GM06990 (cell line): ENCODE results near the gene CHMP4B.

Experiments used
- DNase-seq: peaks from one replicate; pipeline ENCODE4 v3.0.0-alpha.2; 2011; ENCODE audit not compliant: insufficient read length; ENCODE audit errors: extremely low read depth
- H3K27me3 ChIP-seq: replicated peaks from 2 replicates; pipeline ENCODE4 v1.6.0; 2011; ENCODE audit warnings: low read length; ENCODE audit not compliant: control insufficient read depth, insufficient read depth
- H3K36me3 ChIP-seq: 2 replicates; pipeline ENCODE4 v1.5.1; 2011; ENCODE audit warnings: low read length; ENCODE audit not compliant: control insufficient read depth, insufficient read depth
- H3K4me3 ChIP-seq: replicated peaks from 2 replicates; pipeline ENCODE4 v1.5.1; 2011; ENCODE audit warnings: low read depth, mild to moderate bottlenecking, control low read depth, low read length
- CTCF ChIP-seq: IDR thresholded peaks from 2 replicates; pipeline ENCODE4 v1.5.1; 2011; ENCODE audit warnings: low read length, control low read depth, mild to moderate bottlenecking, inconsistent platforms; ENCODE audit not compliant: insufficient read depth, poor library complexity, severe bottlenecking

The CHMP4B gene

GRCh38 chr20:33827109-33827508 lies 16.0 kb downstream of the CHMP4B start:
- DNase-seq: no peak
- no peak for TF ChIP-seq CTCF
- Histone ChIP-seq H3K27me3 (no peaks in the 10 kb centered on the region), H3K36me3 (peaks cover 6% of the 10 kb centered on the region), H3K4me3 (no peak overlapping the region)

- H3K4me3 ChIP-seq: no peak overlapping the region
- no peak for TF ChIP-seq CTCF
- peaks cover 7% of the 10 kb centered on the region for H3K36me3 ChIP-seq
- H3K27me3 ChIP-seq: no peaks in the 10 kb centered on the region
- no peak for DNase-seq
Observed at GRCh38 chr20:33827634-33828325, 16.6 kb downstream of the CHMP4B start.

GRCh38 chr20:33828326-33828844 lies 17.2 kb downstream of the CHMP4B start:
- Histone ChIP-seq H3K4me3 (no peak overlapping the region), H3K27me3 (no peaks in the 10 kb centered on the region), H3K36me3 (peaks cover 5% of the 10 kb centered on the region)
- no peak for DNase-seq
- TF ChIP-seq CTCF: no peak

DNA sequence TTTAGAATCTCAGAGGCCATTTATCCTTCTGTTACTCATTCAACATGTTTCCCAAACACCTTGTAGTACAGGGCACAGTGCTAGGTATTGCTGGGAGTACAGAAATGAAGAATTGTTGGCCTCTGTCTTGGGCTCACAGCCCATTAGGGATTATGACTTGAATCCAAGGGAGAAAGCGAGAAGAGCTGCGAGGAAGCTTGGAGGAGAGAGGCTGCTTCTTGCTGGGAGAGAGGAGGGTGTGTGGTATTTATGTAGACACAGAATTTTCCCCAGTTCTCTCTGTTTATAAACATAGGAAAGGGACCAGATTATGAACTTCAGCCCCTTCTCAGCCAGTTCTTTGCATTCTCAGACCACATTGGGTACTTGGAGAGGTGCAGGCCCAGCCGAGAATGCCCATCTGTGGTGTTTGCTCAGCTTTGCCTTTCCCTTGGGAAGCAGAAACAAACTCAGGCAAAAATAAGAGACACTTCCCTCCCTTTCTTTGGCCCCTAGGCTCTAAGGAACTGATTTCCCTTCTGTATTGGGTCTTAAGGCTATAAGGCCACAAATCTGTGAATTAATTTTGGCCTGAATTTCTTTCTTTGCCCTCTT lies 17.9 kb downstream of the CHMP4B start:
- H3K27me3 ChIP-seq: no peaks in the 10 kb centered on the region
- DNase-seq: no peak
- no peak overlapping the region for H3K4me3 ChIP-seq
- H3K36me3 ChIP-seq: peaks cover 5% of the 10 kb centered on the region
- TF ChIP-seq CTCF: no peak

DNA sequence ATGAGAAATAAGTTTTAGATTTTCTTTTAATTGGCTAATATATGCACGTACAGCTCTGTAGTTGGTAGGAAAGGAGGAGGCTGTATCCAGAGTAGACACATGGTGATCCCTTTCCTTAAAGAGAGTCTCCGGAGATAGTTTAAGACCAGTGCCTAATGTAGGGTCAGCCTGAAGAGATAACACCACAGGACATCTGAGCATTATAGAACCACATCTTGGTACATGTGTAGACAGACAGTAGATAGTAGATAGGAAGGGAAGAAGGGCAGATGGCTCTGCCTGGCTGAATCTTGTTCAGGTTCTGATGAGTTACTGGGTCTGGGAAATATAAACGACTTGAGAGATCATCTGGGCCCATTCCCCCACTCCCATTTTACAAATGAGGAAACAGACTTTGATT lies 18.5 kb downstream of the CHMP4B start:
- TF ChIP-seq CTCF: no peak
- DNase-seq: no peak
- no peaks in the 10 kb centered on the region for H3K27me3 ChIP-seq
- no peak overlapping the region for H3K4me3 ChIP-seq
- peaks cover 5% of the 10 kb centered on the region for H3K36me3 ChIP-seq
